ENCODE data around the gene VLDLR. TPM values are rescaled to one million over a fixed set of nuclear protein-coding genes. Genes with fewer than 3 reads are reported as not detected.

Gene VLDLR
- total RNA-seq, 1 donor: 4.7 TPM

GRCh38 chr9:2681981-2682380 is 60.4 kb downstream of the VLDLR start:
- TF ChIP-seq CTCF (IDR thresholded peaks at IDR 0.05; ENCODE audit: insufficient read depth, low read depth, low read length): no peak
- no peak overlapping the region for H3K4me3 ChIP-seq (ENCODE audit: low read depth, low read length)
- no peak for DNase-seq (ENCODE audit: low read depth)

GRCh38 chr9:2686911-2687310 is 65.3 kb downstream of the VLDLR start:
- H3K4me3 ChIP-seq (ENCODE audit: low read depth, low read length): no peak overlapping the region
- TF ChIP-seq CTCF (IDR thresholded peaks at IDR 0.05; ENCODE audit: insufficient read depth, low read depth, low read length): no peak
- DNase-seq (ENCODE audit: low read depth): peak; percentile 32

DNA sequence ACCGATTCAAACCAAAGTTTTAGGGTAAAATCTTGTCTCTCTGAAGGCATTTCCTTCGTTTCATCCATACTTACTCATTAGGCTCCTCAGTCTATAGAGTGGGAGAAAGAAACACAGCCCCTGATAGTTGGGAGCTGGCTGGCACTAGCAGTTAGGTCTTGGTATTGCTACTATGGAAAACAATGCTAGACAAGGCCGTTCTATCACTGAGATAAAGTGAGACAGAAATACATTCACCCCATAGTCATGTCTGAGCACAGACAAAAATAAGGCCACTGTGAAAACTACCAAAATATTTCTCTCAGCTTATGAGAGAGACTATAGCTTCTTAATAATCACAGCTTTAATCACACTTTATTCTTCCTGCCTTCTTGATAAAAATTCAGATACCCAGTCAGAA is 67.0 kb downstream of the VLDLR start:
- TF ChIP-seq CTCF (IDR thresholded peaks at IDR 0.05; ENCODE audit: insufficient read depth, low read depth, low read length): no peak
- no peak for DNase-seq (ENCODE audit: low read depth)
- H3K4me3 ChIP-seq (ENCODE audit: low read depth, low read length): no peak overlapping the region

DNA sequence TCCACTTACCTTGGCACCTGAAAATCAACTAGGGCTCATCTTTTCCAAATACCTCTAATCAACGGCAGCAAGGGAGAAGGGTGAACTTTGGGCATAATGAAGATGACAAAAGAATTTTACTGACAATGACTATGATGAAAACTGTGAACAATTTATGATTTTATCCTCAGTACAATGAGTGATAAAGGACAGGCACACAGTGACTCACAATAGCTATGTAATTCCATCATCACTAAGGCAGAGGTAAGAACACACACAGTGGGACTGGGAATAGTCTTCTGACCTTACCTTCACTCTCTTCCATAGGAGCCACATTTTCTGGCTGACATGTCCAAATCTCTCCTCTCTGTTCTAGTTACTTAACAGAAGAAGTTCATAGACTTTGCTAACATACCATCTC is 69.6 kb downstream of the VLDLR start:
- no peak for DNase-seq (ENCODE audit: low read depth)
- no peak overlapping the region for H3K4me3 ChIP-seq (ENCODE audit: low read depth, low read length)
- TF ChIP-seq CTCF (IDR thresholded peaks at IDR 0.05; ENCODE audit: insufficient read depth, low read depth, low read length): no peak

DNA sequence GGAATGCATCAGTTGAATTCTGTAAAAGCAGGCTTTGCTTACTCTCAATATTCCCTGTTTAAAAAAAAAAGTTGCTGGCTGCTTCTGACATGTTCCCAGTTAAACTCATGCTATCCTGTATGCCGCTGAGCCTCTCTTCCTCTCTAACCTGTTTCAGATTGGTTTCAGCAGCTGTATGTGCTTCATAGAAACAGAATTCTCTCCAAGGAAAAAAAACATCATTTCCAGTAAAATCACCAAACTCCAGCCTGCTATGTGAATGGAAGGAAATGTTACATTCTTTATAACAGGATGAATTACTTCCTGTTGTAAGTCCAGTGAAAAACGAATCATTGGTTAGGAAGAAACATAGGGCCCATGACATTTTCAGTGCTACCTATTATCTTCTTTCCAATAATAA is 70.0 kb downstream of the VLDLR start:
- no peak overlapping the region for H3K4me3 ChIP-seq (ENCODE audit: low read depth, low read length)
- no peak for DNase-seq (ENCODE audit: low read depth)
- no peak for TF ChIP-seq CTCF (IDR thresholded peaks at IDR 0.05; ENCODE audit: insufficient read depth, low read depth, low read length)

- no peak overlapping the region for H3K4me3 ChIP-seq (ENCODE audit: low read depth, low read length)
- no peak for DNase-seq (ENCODE audit: low read depth)
- no peak for TF ChIP-seq CTCF (IDR thresholded peaks at IDR 0.05; ENCODE audit: insufficient read depth, low read depth, low read length)
Observed at GRCh38 chr9:2693056-2693455, 71.5 kb downstream of the VLDLR start.

DNA sequence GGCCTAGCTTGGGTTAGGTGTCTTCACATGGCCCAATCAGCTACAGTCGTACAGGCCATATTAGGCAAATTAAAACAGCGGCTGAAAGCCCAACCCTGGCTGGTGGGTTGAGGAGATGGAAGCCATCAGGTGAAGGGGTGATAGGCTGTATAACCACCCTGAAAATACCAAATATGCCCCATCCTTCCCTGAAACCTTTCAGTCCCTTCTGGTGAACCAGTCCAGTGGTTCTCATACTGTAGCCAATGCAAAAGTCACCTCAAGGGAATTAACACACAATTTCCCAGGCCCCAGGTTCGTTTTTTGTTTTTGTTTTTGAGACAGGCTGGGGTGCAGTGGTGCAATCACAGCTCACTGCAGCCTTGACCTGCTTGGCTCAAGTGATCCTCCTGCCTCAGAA is 75.9 kb downstream of the VLDLR start:
- TF ChIP-seq CTCF (IDR thresholded peaks at IDR 0.05; ENCODE audit: insufficient read depth, low read depth, low read length): no peak
- no peak for DNase-seq (ENCODE audit: low read depth)
- H3K4me3 ChIP-seq (ENCODE audit: low read depth, low read length): no peak overlapping the region

All from fibroblast of villous mesenchyme (primary cell).